ENCODE measurements around the gene TRH. TPM values are rescaled to one million over a fixed set of nuclear protein-coding genes. Genes with fewer than 3 reads are reported as not detected.

The TRH gene
- polyA plus RNA-seq, 1 donor from 2014 or later: 2.6 TPM

- no peak overlapping the region for H3K27ac ChIP-seq (ENCODE audit: low read length)
- H3K79me2 ChIP-seq (replicated peaks; ENCODE audit: insufficient read depth, low read length): no peaks in the 10 kb centered on the region
- no peak overlapping the region for H3K4me3 ChIP-seq (ENCODE audit: low read length)
- no peaks in the 10 kb centered on the region for H3K9me2 ChIP-seq (ENCODE audit: insufficient read depth, low read length)
- H3F3A ChIP-seq (ENCODE audit: insufficient read depth, low read length, poor library complexity, severe bottlenecking): no peaks in the 10 kb centered on the region
- H3K9ac ChIP-seq (ENCODE audit: low read length): no peak overlapping the region
- H3K9me3 ChIP-seq (ENCODE audit: low read length): no peaks in the 10 kb centered on the region
- no peak overlapping the region for H3K4me2 ChIP-seq (ENCODE audit: low read length)
- TF ChIP-seq CTCF (IDR thresholded peaks at IDR 0.05; ENCODE audit: poor library complexity, severe bottlenecking) (no peak), TAF1 (IDR thresholded peaks at IDR 0.05; ENCODE audit: low read depth) (no peak), EP300 (conservative IDR thresholded peaks at IDR 0.05; ENCODE audit: poor library complexity, severe bottlenecking) (no peak), SMC3 (conservative IDR thresholded peaks at IDR 0.05; ENCODE audit: poor library complexity) (no peak), MXI1 (conservative IDR thresholded peaks at IDR 0.05; ENCODE audit: poor library complexity, severe bottlenecking) (no peak), POLR2AphosphoS5 (IDR thresholded peaks at IDR 0.05) (no peak), EZH2 (IDR thresholded peaks at IDR 0.05; ENCODE audit: borderline replicate concordance, insufficient read depth, low read length, poor library complexity, severe bottlenecking) (no peak)
- H3K36me3 ChIP-seq (ENCODE audit: insufficient read depth, low read length): no peaks in the 10 kb centered on the region
- H4K20me1 ChIP-seq (ENCODE audit: insufficient read depth): no peaks in the 10 kb centered on the region
- no peak overlapping the region for H2AFZ ChIP-seq (ENCODE audit: low read depth, low read length)
- H3K27me3 ChIP-seq (ENCODE audit: insufficient read depth, low read depth, low read length): no peaks in the 10 kb centered on the region
These were observed 37.8 kb upstream of the TRH start for GRCh38 chr3:129936757-129937156.

GRCh38 chr3:129937717-129938116, 36.8 kb upstream of the TRH start:
- TF ChIP-seq REST (IDR thresholded peaks at IDR 0.05; ENCODE audit: borderline replicate concordance) (no peak), TAF1 (IDR thresholded peaks at IDR 0.05; ENCODE audit: low read depth) (no peak), POLR2AphosphoS5 (IDR thresholded peaks at IDR 0.05) (no peak), EZH2 (IDR thresholded peaks at IDR 0.05; ENCODE audit: borderline replicate concordance, insufficient read depth, low read length, poor library complexity, severe bottlenecking) (no peak), MXI1 (conservative IDR thresholded peaks at IDR 0.05; ENCODE audit: poor library complexity, severe bottlenecking) (no peak), CTCF (IDR thresholded peaks at IDR 0.05; ENCODE audit: poor library complexity, severe bottlenecking) (no peak), EP300 (conservative IDR thresholded peaks at IDR 0.05; ENCODE audit: poor library complexity, severe bottlenecking) (no peak), SMC3 (conservative IDR thresholded peaks at IDR 0.05; ENCODE audit: poor library complexity) (no peak), RAD21 (conservative IDR thresholded peaks at IDR 0.05) (no peak)
- Histone ChIP-seq H3F3A (ENCODE audit: insufficient read depth, low read length, poor library complexity, severe bottlenecking) (no peaks in the 10 kb centered on the region), H4K20me1 (ENCODE audit: insufficient read depth) (no peaks in the 10 kb centered on the region), H3K9me3 (ENCODE audit: low read length) (no peaks in the 10 kb centered on the region), H2AFZ (ENCODE audit: low read depth, low read length) (no peak overlapping the region), H3K27me3 (ENCODE audit: insufficient read depth, low read depth, low read length) (no peaks in the 10 kb centered on the region), H3K4me2 (ENCODE audit: low read length) (no peak overlapping the region), H3K79me2 (replicated peaks; ENCODE audit: insufficient read depth, low read length) (no peaks in the 10 kb centered on the region), H3K9me2 (ENCODE audit: insufficient read depth, low read length) (no peaks in the 10 kb centered on the region), H3K27ac (ENCODE audit: low read length) (no peak overlapping the region), H3K36me3 (ENCODE audit: insufficient read depth, low read length) (no peaks in the 10 kb centered on the region), H3K9ac (ENCODE audit: low read length) (no peak overlapping the region), H3K4me3 (ENCODE audit: low read length) (no peak overlapping the region)
